HG03342 (cell line): ENCODE measurements around the gene CACNA2D3.

Experiments
- ATAC-seq: cut with Tn5 transposase; IDR thresholded peaks from one replicate; pipeline ENCODE4 v1.9.1; 2021; ENCODE audit warnings: mild to moderate bottlenecking, moderate library complexity; ENCODE audit not compliant: unreplicated experiment

Gene CACNA2D3

GRCh38 chr3:54264050-54264449 lies 141.7 kb downstream of the CACNA2D3 start:
- ATAC-seq = no peak

GRCh38 chr3:54270816-54271526 lies 148.6 kb downstream of the CACNA2D3 start:
- no peak for ATAC-seq

- ATAC-seq = no peak
Observed at GRCh38 chr3:54273791-54274190, 151.4 kb downstream of the CACNA2D3 start.

GRCh38 chr3:54274607-54275006 lies 152.3 kb downstream of the CACNA2D3 start:
- no peak for ATAC-seq

- no peak for ATAC-seq
Observed at GRCh38 chr3:54279005-54279583, 156.7 kb downstream of the CACNA2D3 start.

GRCh38 chr3:54283470-54283869 lies 161.1 kb downstream of the CACNA2D3 start:
- no peak for ATAC-seq

- ATAC-seq = no peak
Observed at GRCh38 chr3:54294214-54294613, 171.9 kb downstream of the CACNA2D3 start.

GRCh38 chr3:54296531-54296930 lies 174.2 kb downstream of the CACNA2D3 start:
- no peak for ATAC-seq

GRCh38 chr3:54299169-54299935 lies 177.0 kb downstream of the CACNA2D3 start:
- no peak for ATAC-seq

GRCh38 chr3:54303517-54304375 lies 181.4 kb downstream of the CACNA2D3 start:
- no peak for ATAC-seq

GRCh38 chr3:54304877-54305276 lies 182.5 kb downstream of the CACNA2D3 start:
- ATAC-seq = no peak

- no peak for ATAC-seq
Observed at GRCh38 chr3:54305409-54306099, 183.2 kb downstream of the CACNA2D3 start.

GRCh38 chr3:54307566-54308180 lies 185.3 kb downstream of the CACNA2D3 start:
- ATAC-seq = no peak

- ATAC-seq = no peak
Observed at GRCh38 chr3:54309601-54310000, 187.2 kb downstream of the CACNA2D3 start.

- no peak for ATAC-seq
Observed at GRCh38 chr3:54311211-54311747, 188.9 kb downstream of the CACNA2D3 start.

GRCh38 chr3:54312156-54312899 lies 190.0 kb downstream of the CACNA2D3 start:
- ATAC-seq = no peak

- no peak for ATAC-seq
Observed at GRCh38 chr3:54313418-54313817, 191.1 kb downstream of the CACNA2D3 start.

GRCh38 chr3:54321520-54321919 lies 199.2 kb downstream of the CACNA2D3 start:
- ATAC-seq = no peak

GRCh38 chr3:54322354-54322753 lies 200.0 kb downstream of the CACNA2D3 start:
- no peak for ATAC-seq
